HCT116 (cell line): Measurements from ENCODE around the gene LHB. TPM values are rescaled to one million over a fixed set of nuclear protein-coding genes. Genes with fewer than 3 reads are reported as not detected.

ENCODE experiments used
- ATAC-seq: fragments of 200-7000 bp; cut with Tn5 transposase; 2 replicates; pipeline ENCODE4 v1.9.1; 2020; ENCODE audit warnings: mild to moderate bottlenecking, moderate library complexity
- BruUV-seq: library from RNA; stranded (reverse); fragments of 400-500 nt; replicated peaks from 2 replicates; lab custom pipeline; 2021; lab: Mats Ljungman, UMichigan
- CTCF ChIA-PET: fragments of 300-600 bp; sonication (Branson Sonifier 250); formaldehyde crosslinking; loops from one replicate; lab custom pipeline; 2021; ENCODE audit warnings: antibody characterized with exemption; lab: Charles Lee
- POLR2A ChIA-PET: fragments of 300-600, 350-600 bp; sonication (Branson Sonifier 250); formaldehyde crosslinking; loops from one replicate; lab custom pipeline; 2021; ENCODE audit warnings: antibody characterized with exemption; lab: Charles Lee
- RAD21 ChIA-PET, 2 experiments: fragments of 300-600 bp; sonication (Branson Sonifier 250); formaldehyde crosslinking; loops; one replicate each; lab custom pipeline; 2023; ENCODE audit warnings: low total read pairs in 2 of 2; ENCODE audit not compliant: uncharacterized antibody in 2 of 2, unreplicated experiment in 2 of 2, low non-redundant PET in 1 of 2; lab: Charles Lee
- DNase-seq: peaks from one replicate; pipeline ENCODE4 v3.0.0-alpha.2; 2010; ENCODE audit warnings: low read depth, low spot score
- H2AFZ ChIP-seq: fragments of 200-600 bp; shearing (Covaris generic), sonication (generic); 2 replicates; pipeline ENCODE4 v1.6.1; 2017; ENCODE audit warnings: low read depth, mixed run types, mixed read lengths, antibody characterized with exemption, low read length; ENCODE audit not compliant: poor library complexity, severe bottlenecking
- H3K27ac ChIP-seq: 2 replicates; pipeline ENCODE4 v1.5.1; 2012; ENCODE audit warnings: low read depth, low read length
- H3K27me3 ChIP-seq: fragments of 200-600 bp; sonication (generic); 2 replicates; pipeline ENCODE4 v1.6.1; 2016; ENCODE audit warnings: mixed run types, low read length, mixed read lengths; ENCODE audit not compliant: insufficient read depth
- H3K36me3 ChIP-seq, 2 experiments: fragments of 200-500 bp in 1 of 2; fragments of 200-600 bp in 1 of 2; sonication (Bioruptor generic) in 1 of 2; sonication (generic) in 1 of 2; 2 replicates each; pipeline versions ENCODE4 v1.5.1 to v1.6.1; 2014 to 2016; ENCODE audit warnings: low read length in 2 of 2, inconsistent platforms in 1 of 2, mixed read lengths in 1 of 2, mixed run types in 1 of 2; ENCODE audit not compliant: insufficient read depth in 2 of 2, control insufficient read depth in 1 of 2
- H3K4me1 ChIP-seq, 2 experiments: fragments of 200-600 bp in 1 of 2; sonication (generic) in 1 of 2; 2 replicates each; pipeline versions ENCODE4 v1.5.1 to v1.6.1; 2012 to 2017; ENCODE audit warnings: low read length in 2 of 2, inconsistent platforms in 1 of 2, mild to moderate bottlenecking in 1 of 2, mixed read lengths in 1 of 2, mixed run types in 1 of 2, moderate library complexity in 1 of 2; ENCODE audit not compliant: insufficient read depth in 2 of 2, control insufficient read depth in 1 of 2
- H3K4me2 ChIP-seq: fragments of 200-600 bp; sonication (generic); 2 replicates; pipeline ENCODE4 v1.6.1; 2017; ENCODE audit warnings: mixed run types, low read length, mixed read lengths
- H3K4me3 ChIP-seq, 2 experiments: fragments of 200-600 bp in 1 of 2; sonication (generic) in 1 of 2; replicated peaks in 1 of 2; 2 replicates each; pipeline ENCODE4 v1.5.1; 2011 to 2016; ENCODE audit warnings: low read length in 2 of 2, control low read depth in 1 of 2, low read depth in 1 of 2, mild to moderate bottlenecking in 1 of 2, mixed read lengths in 1 of 2, mixed run types in 1 of 2
- H3K79me2 ChIP-seq: fragments of 200-600 bp; sonication (generic); 2 replicates; pipeline ENCODE4 v1.6.1; 2017; ENCODE audit warnings: mild to moderate bottlenecking, mixed run types, low read length, moderate library complexity, mixed read lengths; ENCODE audit not compliant: insufficient read depth
- H3K9ac ChIP-seq: fragments of 200-600 bp; sonication (generic); 2 replicates; pipeline ENCODE4 v1.6.1; 2016; ENCODE audit warnings: low read length, mixed read lengths
- H3K9me2 ChIP-seq: fragments of 200-600 bp; sonication (generic), shearing (Covaris generic); 2 replicates; pipeline ENCODE4 v1.6.1; 2017; ENCODE audit warnings: mixed run types, mild to moderate bottlenecking, moderate library complexity; ENCODE audit not compliant: insufficient read depth
- H3K9me3 ChIP-seq, 2 experiments: fragments of 200-500 bp in 1 of 2; fragments of 200-600 bp in 1 of 2; sonication (Bioruptor generic) in 1 of 2; sonication (generic) in 1 of 2; 2 replicates each; pipeline ENCODE4 v1.6.1; 2014 to 2017; ENCODE audit warnings: low read length in 2 of 2, mixed read lengths in 2 of 2, inconsistent platforms in 1 of 2, low read depth in 1 of 2, mild to moderate bottlenecking in 1 of 2, mixed run types in 1 of 2, moderate library complexity in 1 of 2; ENCODE audit not compliant: control insufficient read depth in 1 of 2, insufficient read depth in 1 of 2
- H4K20me1 ChIP-seq: fragments of 200-600 bp; sonication (generic), shearing (Covaris generic); 2 replicates; pipeline ENCODE4 v1.6.1; 2017; ENCODE audit warnings: mixed run types, mild to moderate bottlenecking, moderate library complexity; ENCODE audit not compliant: insufficient read depth
- CBX3 ChIP-seq: IDR thresholded peaks from 2 replicates; pipeline ENCODE4 v1.6.1; 2012; ENCODE audit warnings: low read depth
- CEBPB ChIP-seq: IDR thresholded peaks from 2 replicates; pipeline ENCODE4 v1.6.1; 2012; ENCODE audit warnings: low read depth
- EGR1 ChIP-seq: IDR thresholded peaks from 2 replicates; pipeline ENCODE4 v1.6.1; 2012; ENCODE audit warnings: low read depth
- ELF1 ChIP-seq: IDR thresholded peaks from 2 replicates; pipeline ENCODE4 v1.6.1; 2012; ENCODE audit warnings: low read depth, borderline replicate concordance
- EZH2 ChIP-seq: fragments of 200-600 bp; sonication (generic); IDR thresholded peaks from 2 replicates; pipeline ENCODE4 v1.6.1; 2017; ENCODE audit warnings: antibody characterized with exemption, mixed run types
- EZH2phosphoT487 ChIP-seq: fragments of 200-600 bp; IDR thresholded peaks from 2 replicates; pipeline ENCODE4 v1.6.1; 2018; ENCODE audit warnings: antibody characterized with exemption, borderline replicate concordance
- FOSL1 ChIP-seq: IDR thresholded peaks from 2 replicates; pipeline ENCODE4 v1.6.1; 2012; ENCODE audit warnings: low read depth
- JUND ChIP-seq: IDR thresholded peaks from 2 replicates; pipeline ENCODE4 v1.6.1; 2012
- POLR2A ChIP-seq: IDR thresholded peaks from 2 replicates; pipeline ENCODE4 v1.7.0; 2011; ENCODE audit warnings: borderline replicate concordance; ENCODE audit not compliant: insufficient read depth, insufficient read length; ENCODE audit errors: extremely low read depth
- RAD21 ChIP-seq: IDR thresholded peaks from 2 replicates; pipeline ENCODE4 v1.6.1; 2012; ENCODE audit warnings: low read depth, mild to moderate bottlenecking
- REST ChIP-seq: IDR thresholded peaks from 2 replicates; pipeline ENCODE4 v1.6.1; 2012; ENCODE audit warnings: low read depth
- SIN3A ChIP-seq: IDR thresholded peaks from 2 replicates; pipeline ENCODE4 v1.6.1; 2012; ENCODE audit warnings: low read depth
- SP1 ChIP-seq: IDR thresholded peaks from 2 replicates; pipeline ENCODE4 v1.6.1; 2012; ENCODE audit warnings: low read depth
- SRF ChIP-seq: IDR thresholded peaks from 2 replicates; pipeline ENCODE4 v1.6.1; 2012; ENCODE audit warnings: low read depth
- TCF7L2 ChIP-seq: IDR thresholded peaks from 2 replicates; pipeline ENCODE4 v1.7.0; 2011; ENCODE audit warnings: borderline replicate concordance, inconsistent platforms; ENCODE audit not compliant: insufficient read depth, insufficient read length; ENCODE audit errors: extremely low read depth
- YY1 ChIP-seq: IDR thresholded peaks from 2 replicates; pipeline ENCODE4 v1.6.1; 2011; ENCODE audit warnings: low read length, low read depth, moderate library complexity, mild to moderate bottlenecking; ENCODE audit not compliant: insufficient replicate concordance; ENCODE audit errors: extremely low read depth
- ZFX ChIP-seq: fragments of 450-650 bp; IDR thresholded peaks from 2 replicates; pipeline ENCODE4 v1.6.1; 2017
- ZNF274 ChIP-seq: fragments of 200-500 bp; sonication (Bioruptor generic); IDR thresholded peaks from 2 replicates; pipeline ENCODE4 v1.6.1; 2014; ENCODE audit warnings: mild to moderate bottlenecking, low read depth, low read length, inconsistent platforms
- intact Hi-C: fragments of 100-400 bp; cut with micrococcal nuclease; formaldehyde crosslinking; loops from 2 replicates; pipeline ENCODE4 v1.10.0; 2022
- total RNA-seq: library from RNA; stranded (reverse); gene quantifications from one replicate; pipeline ENCODE4 v1.2.1, GENCODE V29; 2021; ENCODE audit not compliant: unreplicated experiment
- TF ChIP-seq, protein P1 (sequence below): IDR thresholded peaks from 2 replicates; pipeline ENCODE4 v1.6.1; 2012

Gene LHB
- total RNA-seq, 1 experiment from 2014 or later, result 3.7 TPM

DNA sequence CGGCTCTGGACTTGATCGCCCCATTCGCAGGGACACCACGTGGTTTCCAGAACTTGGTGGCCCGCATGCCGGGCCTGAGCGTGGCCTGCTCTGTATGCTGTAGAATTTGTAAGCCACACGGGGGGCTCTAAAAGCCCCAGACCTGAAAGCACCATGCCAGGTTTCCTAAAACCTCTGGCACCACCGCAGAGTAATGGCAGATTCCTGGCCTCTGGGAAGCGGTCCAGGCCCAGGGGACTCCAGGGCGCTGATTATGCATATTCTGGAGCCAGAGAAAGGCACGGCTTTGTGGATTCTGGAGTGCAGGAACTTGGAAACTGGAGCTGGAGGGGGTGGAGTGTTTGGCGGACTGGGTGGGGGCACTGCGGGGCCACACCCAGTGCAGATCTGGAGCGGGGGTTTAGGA lies 48.1 kb downstream of the LHB start:
- no TSS peak for BruUV-seq

GRCh38 chr19:48968179-48968661 lies 48.7 kb downstream of the LHB start:
- peaks cover 9% of the 10 kb centered on the region; the same call in 1 of the 2 replicates for H4K20me1 ChIP-seq
- no peaks in the 10 kb centered on the region for H3K9me2 ChIP-seq
- peaks cover 16% of the 10 kb centered on the region for H3K79me2 ChIP-seq
- H3K4me1 ChIP-seq, result peaks cover 16 to 40% of the 10 kb centered on the region in 2 experiments
- intact Hi-C loops, result loop anchor here (5.0 kb wide), 1 partner anchor 96 kb away; the partner anchor contains the start of gene PPP1R15A
- POLR2A ChIA-PET, result interaction anchor here (0.6 to 2.4 kb wide), 6 partner anchors 8 to 349 kb away, joined by 3 to 7 read pairs (median 3); partner anchors contain the start of genes GYS1, PPP1R15A, RPL18 and RUVBL2
- ATAC-seq, result no peak
- RAD21 ChIA-PET, result no interaction called here
- H3K9ac ChIP-seq, result no peak overlapping the region
- peaks cover 8 to 26% of the 10 kb centered on the region in 2 experiments; a peak in 3 of 4 replicates for H3K36me3 ChIP-seq
- no peak overlapping the region for H2AFZ ChIP-seq
- TSS peak; percentile 22 for BruUV-seq
- H3K9me3 ChIP-seq, result no peaks in the 10 kb centered on the region
- no peaks in the 10 kb centered on the region for H3K27me3 ChIP-seq
- H3K27ac ChIP-seq, result peak overlapping the region; percentile 19; the same call in 1 of the 2 replicates
- no peak for DNase-seq
- no peak overlapping the region for H3K4me3 ChIP-seq
- H3K4me2 ChIP-seq, result no peak overlapping the region
- CTCF ChIA-PET, result no interaction called here
- TF ChIP-seq SRF, result no peak
- no peak for TF ChIP-seq EGR1
- no peak; the same call in 1 of the 2 replicates for TF ChIP-seq JUND
- no peak for TF ChIP-seq ELF1
- no peak for TF ChIP-seq TCF7L2
- TF ChIP-seq REST, result no peak
- TF ChIP-seq ZFX, result no peak
- no peak for TF ChIP-seq ZNF274
- no peak for TF ChIP-seq FOSL1
- TF ChIP-seq, protein P1, sequence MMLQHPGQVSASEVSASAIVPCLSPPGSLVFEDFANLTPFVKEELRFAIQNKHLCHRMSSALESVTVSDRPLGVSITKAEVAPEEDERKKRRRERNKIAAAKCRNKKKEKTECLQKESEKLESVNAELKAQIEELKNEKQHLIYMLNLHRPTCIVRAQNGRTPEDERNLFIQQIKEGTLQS, result no peak; the same call in 1 of the 2 replicates
- TF ChIP-seq POLR2A, result no peak

More for the DNA sequence above, 48.1 kb downstream of the LHB start:
- Histone ChIP-seq H4K20me1 (peaks cover 9% of the 10 kb centered on the region; the same call in 1 of the 2 replicates), H3K4me2 (no peak overlapping the region), H3K9ac (no peak overlapping the region), H2AFZ (no peak overlapping the region), H3K79me2 (peaks cover 16% of the 10 kb centered on the region), H3K27ac (peak overlapping the region; percentile 18; the same call in 1 of the 2 replicates), H3K4me3 (no peak overlapping the region), H3K27me3 (no peaks in the 10 kb centered on the region), H3K4me1 (peaks cover 10 to 34% of the 10 kb centered on the region in 2 experiments), H3K9me2 (no peaks in the 10 kb centered on the region), H3K9me3 (no peaks in the 10 kb centered on the region), H3K36me3 (peaks cover 10 to 29% of the 10 kb centered on the region in 2 experiments; a peak in 3 of 4 replicates)
- CTCF ChIA-PET, result no interaction called here
- DNase-seq (no peak), ATAC-seq (no peak)
- POLR2A ChIA-PET, result interaction anchor here (0.6 kb wide), 1 partner anchor 350 kb away, joined by 3 read pairs; the partner anchor contains the start of gene RPL18
- RAD21 ChIA-PET, result no interaction called here
- intact Hi-C loops, result loop anchor here (5.0 kb wide), 1 partner anchor 97 kb away; the partner anchor contains the start of gene PPP1R15A
- TF ChIP-seq CEBPB (no peak), EGR1 (no peak), EZH2 (no peak), ELF1 (no peak), RAD21 (no peak), JUND (no peak), YY1 (no peak), TCF7L2 (no peak), SP1 (no peak), EZH2phosphoT487 (no peak), CBX3 (no peak), SIN3A (no peak), POLR2A (no peak), ZFX (no peak), ZNF274 (no peak)
- TF ChIP-seq, protein P1, result no peak
